ENCODE results near the gene NFE2L1.
"Not testable (repeated sequence)": the region's sequence is repeated elsewhere in the genome, so short reads cannot be mapped to it uniquely, and the experiment has no call there.

GRCh38 chr17:48077152-48077551 lies 29.0 kb downstream of the NFE2L1 start:
- TF ChIP-seq CTCF, POLR2A (IDR thresholded peaks at IDR 0.05): not testable (repeated sequence)

Data from thyroid gland (tissue), 4 donors.